IMR-90 (cell line): ENCODE measurements around the gene PPP2R2D. TPM values are rescaled to one million over a fixed set of nuclear protein-coding genes. Genes with fewer than 3 reads are reported as not detected.
A peak's percentile ranks its signal among the peaks of the same experiment; 100 is the strongest.

ENCODE experiments used
- ATAC-seq: fragments of 200-7000 bp; cut with Tn5 transposase; 2 replicates; pipeline ENCODE4 v1.9.1; 2020; ENCODE audit warnings: low read depth, mild to moderate bottlenecking, moderate library complexity
- BruUV-seq: library from RNA; stranded (reverse); fragments of 400-500 nt; replicated peaks from 2 replicates; lab custom pipeline; 2021; lab: Mats Ljungman, UMichigan
- CTCF ChIA-PET: fragments of 300-600 bp; formaldehyde crosslinking; extraction: SDS; loops from one replicate; lab custom pipeline; 2021; ENCODE audit warnings: antibody characterized with exemption; lab: Yijun Ruan, JAX
- POLR2A ChIA-PET: fragments of 300-600 bp; sonication (Branson Sonifier 250); formaldehyde crosslinking; loops from one replicate; lab custom pipeline; 2022; ENCODE audit warnings: antibody characterized with exemption; ENCODE audit not compliant: unreplicated experiment; lab: Charles Lee
- DNase-seq: peaks from one replicate; pipeline ENCODE4 v3.0.0; 2013
- H2AFZ ChIP-seq: replicated peaks from 2 replicates; pipeline ENCODE3; 2013; ENCODE audit warnings: low read length, mild to moderate bottlenecking; ENCODE audit not compliant: poor library complexity
- H2AK5ac ChIP-seq: 2 replicates; pipeline ENCODE4 v1.6.1; 2013; ENCODE audit warnings: low read depth, low read length, inconsistent platforms
- H2AK9ac ChIP-seq: replicated peaks from 2 replicates; pipeline ENCODE3; 2013; ENCODE audit warnings: mild to moderate bottlenecking, low read depth, low read length, moderate library complexity; ENCODE audit not compliant: poor library complexity
- H2BK120ac ChIP-seq: 2 replicates; pipeline ENCODE4 v1.6.1; 2013; ENCODE audit warnings: low read depth, low read length, inconsistent platforms
- H2BK15ac ChIP-seq: 3 replicates; pipeline ENCODE4 v1.6.1; 2013; ENCODE audit warnings: low read depth, low read length, inconsistent platforms
- H2BK20ac ChIP-seq: 2 replicates; pipeline ENCODE4 v1.6.1; 2013; ENCODE audit warnings: low read depth, mild to moderate bottlenecking, inconsistent platforms, low read length, moderate library complexity
- H2BK5ac ChIP-seq: 2 replicates; pipeline ENCODE4 v1.6.1; 2013; ENCODE audit warnings: mild to moderate bottlenecking, low read depth, low read length, inconsistent platforms; ENCODE audit not compliant: poor library complexity, severe bottlenecking
- H3K14ac ChIP-seq: replicated peaks from 2 replicates; pipeline ENCODE4 v1.6.1; 2013; ENCODE audit warnings: low read depth, low read length, inconsistent platforms
- H3K18ac ChIP-seq: 2 replicates; pipeline ENCODE4 v1.6.1; 2013; ENCODE audit warnings: low read depth, low read length, control low read depth
- H3K23ac ChIP-seq: 2 replicates; pipeline ENCODE4 v1.6.1; 2013; ENCODE audit warnings: low read depth, low read length, inconsistent platforms
- H3K27ac ChIP-seq: 2 replicates; pipeline ENCODE4 v1.5.1; 2013; ENCODE audit warnings: mild to moderate bottlenecking, control low read depth, low read length; ENCODE audit not compliant: insufficient read depth
- H3K27me3 ChIP-seq: 2 replicates; pipeline ENCODE4 v1.6.1; 2013; ENCODE audit warnings: low read length; ENCODE audit not compliant: control insufficient read depth, insufficient read depth
- H3K36me3 ChIP-seq: 2 replicates; pipeline ENCODE4 v1.6.1; 2013; ENCODE audit warnings: low read length, mixed read lengths; ENCODE audit not compliant: control insufficient read depth, insufficient read depth
- H3K4ac ChIP-seq: 2 replicates; pipeline ENCODE4 v1.6.1; 2013; ENCODE audit warnings: low read depth, low read length, inconsistent platforms
- H3K4me1 ChIP-seq: 2 replicates; pipeline ENCODE4 v1.6.1; 2013; ENCODE audit warnings: low read length, mixed read lengths; ENCODE audit not compliant: control insufficient read depth, insufficient read depth
- H3K4me2 ChIP-seq: 2 replicates; pipeline ENCODE4 v1.6.1; 2013; ENCODE audit warnings: low read depth, mild to moderate bottlenecking, control low read depth, low read length, moderate library complexity
- H3K4me3 ChIP-seq: 2 replicates; pipeline ENCODE4 v1.5.1; 2013; ENCODE audit warnings: low read depth, mild to moderate bottlenecking, control low read depth, low read length, moderate library complexity; ENCODE audit not compliant: insufficient read depth
- H3K56ac ChIP-seq: 2 replicates; pipeline ENCODE4 v1.6.1; 2013; ENCODE audit warnings: low read length, inconsistent platforms; ENCODE audit not compliant: insufficient read depth; ENCODE audit errors: extremely low read depth
- H3K79me1 ChIP-seq, 2 experiments: 2 replicates each; pipeline ENCODE4 v1.6.1; 2013; ENCODE audit warnings: low read length in 2 of 2, inconsistent platforms in 1 of 2, low read depth in 1 of 2
- H3K9ac ChIP-seq: 2 replicates; pipeline ENCODE4 v1.6.1; 2013; ENCODE audit warnings: low read depth, low read length, control low read depth
- H3K9me1 ChIP-seq: 2 replicates; pipeline ENCODE4 v1.6.1; 2013; ENCODE audit warnings: low read length, inconsistent platforms; ENCODE audit not compliant: insufficient read depth
- H3K9me3 ChIP-seq: 2 replicates; pipeline ENCODE4 v1.6.1; 2013; ENCODE audit warnings: low read length; ENCODE audit not compliant: control insufficient read depth, insufficient read depth
- H4K20me1 ChIP-seq: 2 replicates; pipeline ENCODE4 v1.6.1; 2013; ENCODE audit warnings: low read length, inconsistent platforms; ENCODE audit not compliant: insufficient read depth
- H4K5ac ChIP-seq: 2 replicates; pipeline ENCODE4 v1.6.1; 2013; ENCODE audit warnings: mild to moderate bottlenecking, low read depth, low read length, control low read depth
- H4K8ac ChIP-seq, 2 experiments: 2 replicates each; pipeline ENCODE4 v1.6.1; 2013; ENCODE audit warnings: low read depth in 2 of 2, low read length in 2 of 2, control low read depth in 1 of 2, inconsistent platforms in 1 of 2
- H4K91ac ChIP-seq: 2 replicates; pipeline ENCODE4 v1.6.1; 2013; ENCODE audit warnings: low read depth, low read length, inconsistent platforms; ENCODE audit not compliant: insufficient read depth
- BHLHE40 ChIP-seq: fragments of 150-350 bp; IDR thresholded peaks from 2 replicates; pipeline ENCODE4 v1.6.1; 2016; ENCODE audit warnings: mild to moderate bottlenecking, low read depth, low read length
- CEBPB ChIP-seq: IDR thresholded peaks from 2 replicates; pipeline ENCODE4 v1.6.1; 2012; ENCODE audit warnings: low read depth, low read length, improper control_type of control experiment
- CHD1 ChIP-seq: IDR thresholded peaks from 2 replicates; pipeline ENCODE4 v1.6.1; 2012; ENCODE audit warnings: low read depth, low read length, improper control_type of control experiment
- CTCF ChIP-seq: conservative IDR thresholded peaks from 2 replicates; pipeline ENCODE4 v1.5.1; 2012; ENCODE audit warnings: mild to moderate bottlenecking, low read depth, low read length, improper control_type of control experiment
- FOS ChIP-seq: fragments of 150-350 bp; IDR thresholded peaks from 2 replicates; pipeline ENCODE4 v1.6.1; 2016; ENCODE audit warnings: low read depth, low read length
- MAFK ChIP-seq: IDR thresholded peaks from 2 replicates; pipeline ENCODE4 v1.6.1; 2012; ENCODE audit warnings: low read depth, low read length, improper control_type of control experiment
- MAZ ChIP-seq: IDR thresholded peaks from 2 replicates; pipeline ENCODE4 v1.6.1; 2012; ENCODE audit warnings: low read depth, mild to moderate bottlenecking, low read length, improper control_type of control experiment, moderate library complexity, borderline replicate concordance
- MXI1 ChIP-seq: IDR thresholded peaks from 2 replicates; pipeline ENCODE4 v1.6.1; 2012; ENCODE audit warnings: low read depth, mild to moderate bottlenecking, low read length, moderate library complexity, borderline replicate concordance
- NFE2L2 ChIP-seq: fragments of 150-350 bp; IDR thresholded peaks from 2 replicates; pipeline ENCODE4 v1.6.1; 2016; ENCODE audit warnings: low read depth, mild to moderate bottlenecking, low read length
- POLR2A ChIP-seq: IDR thresholded peaks from 2 replicates; pipeline ENCODE4 v1.6.1; 2012; ENCODE audit warnings: mild to moderate bottlenecking, low read depth, low read length
- RAD21 ChIP-seq: IDR thresholded peaks from 2 replicates; pipeline ENCODE4 v1.6.1; 2012; ENCODE audit warnings: low read length, improper control_type of control experiment
- RCOR1 ChIP-seq: IDR thresholded peaks from 2 replicates; pipeline ENCODE4 v1.6.1; 2012; ENCODE audit warnings: mild to moderate bottlenecking, low read length, improper control_type of control experiment; ENCODE audit not compliant: insufficient replicate concordance
- RFX5 ChIP-seq: IDR thresholded peaks from 2 replicates; pipeline ENCODE4 v1.8.0; 2012; ENCODE audit warnings: low read depth, mild to moderate bottlenecking, low read length, moderate library complexity
- SMC3 ChIP-seq: fragments of 150-350 bp; IDR thresholded peaks from 2 replicates; pipeline ENCODE4 v1.6.1; 2016; ENCODE audit warnings: low read depth, mild to moderate bottlenecking, antibody characterized with exemption, low read length, moderate library complexity
- WGBS, 2 experiments: methylation state at CpG; one replicate each; pipeline versions ENCODE4 v1.1.5 to v1.1.7; 2013; ENCODE audit warnings: missing lambda C conversion rate in 2 of 2; ENCODE audit not compliant: insufficient read length in 1 of 2; ENCODE audit errors: extremely low coverage in 2 of 2; 5-methylcytosine and 5-hydroxymethylcytosine counted together
- dilution Hi-C: fragments of 300-500 bp; cut with HindIII; formaldehyde crosslinking; loops from one replicate; pipeline ENCODE4 v1.14.3; 2018; ENCODE audit warnings: low sequenced_read_pairs; ENCODE audit not compliant: unreplicated experiment
- in situ Hi-C: fragments of 300-500 bp; cut with MboI; formaldehyde crosslinking; loops from 3 replicates; pipeline ENCODE4 v1.14.3; 2019; ENCODE audit warnings: low sequenced_read_pairs, inconsistent platforms, mixed read lengths
- intact Hi-C: fragments of 100-400 bp; cut with micrococcal nuclease; formaldehyde crosslinking; loops from 2 replicates; pipeline ENCODE4 v1.10.0; 2022
- polyA plus RNA-seq, 3 experiments: library from polyadenylated mRNA; depleted of rRNA; stranded (reverse); fragments of >200 nt; gene quantifications; 2 replicates each; pipeline ENCODE4 v1.2.3, GENCODE V29; 2012; ENCODE audit warnings: low replicate concordance in 1 of 3
- total RNA-seq: library from RNA; depleted of rRNA; stranded (reverse); fragments of >200 nt; gene quantifications from 2 replicates; pipeline ENCODE4 v1.2.3, GENCODE V29; 2012
- TF ChIP-seq, protein P1 (sequence below): fragments of 150-350 bp; IDR thresholded peaks from 2 replicates; pipeline ENCODE4 v1.6.1; 2016; ENCODE audit warnings: low read depth, mild to moderate bottlenecking, low read length, moderate library complexity, borderline replicate concordance

Gene PPP2R2D
- total and polyA plus RNA-seq, 2 of the 4 experiments (the other 2 are of a cell fraction) = 22.8 to 23.8 TPM

DNA sequence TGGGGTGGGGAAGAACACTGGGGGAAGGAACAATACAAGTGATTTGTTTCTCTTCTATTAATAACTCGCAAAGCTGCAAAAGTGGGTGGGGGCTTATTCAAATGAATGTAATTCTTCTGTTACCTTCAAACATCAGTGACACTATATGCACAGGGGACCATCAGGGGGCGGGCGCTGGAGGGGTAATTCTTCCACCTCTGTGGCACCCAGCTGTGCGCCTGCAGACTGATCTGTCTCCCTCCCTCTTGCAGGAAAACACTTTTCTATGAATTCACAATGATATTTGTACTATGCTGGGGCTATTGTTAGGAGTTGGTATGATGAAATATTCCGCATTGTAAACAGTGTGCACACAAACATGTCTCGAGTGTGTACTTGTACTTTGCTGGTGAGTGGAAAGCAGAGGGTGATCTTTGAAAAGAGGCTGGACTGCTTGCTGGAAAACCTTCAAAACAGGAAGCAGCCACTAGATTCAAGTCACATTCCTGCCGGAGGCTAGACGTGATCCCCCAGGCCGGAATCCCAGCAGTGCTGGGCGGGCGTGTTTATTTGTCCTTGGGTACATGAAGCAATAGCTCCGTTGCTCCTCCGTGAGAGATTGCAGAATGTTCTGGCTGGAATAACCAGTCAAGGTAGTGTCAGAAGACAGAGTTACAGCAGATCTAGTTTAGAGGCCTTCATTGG, 96.7 kb downstream of the PPP2R2D start:
- Histone ChIP-seq H3K27me3 (peaks cover 2% of the 10 kb centered on the region; the same call in 1 of the 2 replicates), H3K4me3 (no peak overlapping the region), H2BK15ac (no peak overlapping the region), H2BK20ac (peak overlapping the region; percentile 28; the same call in 1 of the 2 replicates), H3K23ac (no peak overlapping the region), H3K36me3 (no peaks in the 10 kb centered on the region), H2BK5ac (peak overlapping the region; percentile 12), H2AFZ (peak overlapping the region; percentile 41), H3K9me1 (peaks cover 10% of the 10 kb centered on the region; the same call in 1 of the 2 replicates), H3K4me1 (peaks cover 18% of the 10 kb centered on the region), H3K18ac (peak overlapping the region; percentile 42; the same call in 1 of the 2 replicates), H3K27ac (peak overlapping the region; percentile 51; the same call in 1 of the 2 replicates), H4K5ac (no peak overlapping the region; the same call in 1 of the 2 replicates), H3K14ac (no peak overlapping the region), H4K20me1 (no peaks in the 10 kb centered on the region), H3K9ac (no peak overlapping the region; the same call in 1 of the 2 replicates), H2AK9ac (no peak overlapping the region), H3K4me2 (peak overlapping the region; percentile 38), H2AK5ac (no peak overlapping the region), H4K91ac (peak overlapping the region; percentile 17; the same call in 1 of the 2 replicates), H3K4ac (peak overlapping the region; percentile 48; the same call in 1 of the 2 replicates), H3K79me1 (no peaks in the 10 kb centered on the region), H3K56ac (0 out of 2 replicates have a peak overlapping the region, but pooled peaks have one; percentile 7), H4K8ac (peak overlapping the region in 1 of 2 experiments; percentile 42; a peak in 2 of 4 replicates), H3K9me3 (no peaks in the 10 kb centered on the region), H2BK120ac (peak overlapping the region; percentile 50)
- BruUV-seq = no TSS peak
- DNase-seq (peak; percentile 90), ATAC-seq (peak; percentile 95)
- dilution Hi-C loops (no loop called here), intact Hi-C loops (loop anchor here (1.0 kb wide), 1 partner anchor 13 kb away; no protein-coding TSS in a partner anchor), in situ Hi-C loops (no loop called here)
- ChIA-PET POLR2A (interaction anchor here (0.6 kb wide), 1 partner anchor 160 kb away, joined by 3 read pairs; no protein-coding TSS in a partner anchor), CTCF (interaction anchor here (0.6 to 1.3 kb wide), 3 partner anchors 17 to 146 kb away, joined by 3 to 6 read pairs (median 4); no protein-coding TSS in a partner anchor)
- WGBS, 2 experiments = 0% methylated on average over 4 of the region's 13 CpGs; no CpG with 5 or more reads in 1 of the 2 experiments
- TF ChIP-seq NFE2L2 (no peak), CEBPB (peak; percentile 99), FOS (peak; percentile 41; the same call in 1 of the 2 replicates), MAZ (peak; percentile 66; the same call in 1 of the 2 replicates), CTCF (no peak), MAFK (no peak), RFX5 (no peak), MXI1 (peak; percentile 70; the same call in 1 of the 2 replicates), POLR2A (no peak), SMC3 (no peak), CHD1 (no peak), BHLHE40 (peak; percentile 75), RCOR1 (peak; percentile 47), RAD21 (peak; percentile 23)
- TF ChIP-seq, protein P1, sequence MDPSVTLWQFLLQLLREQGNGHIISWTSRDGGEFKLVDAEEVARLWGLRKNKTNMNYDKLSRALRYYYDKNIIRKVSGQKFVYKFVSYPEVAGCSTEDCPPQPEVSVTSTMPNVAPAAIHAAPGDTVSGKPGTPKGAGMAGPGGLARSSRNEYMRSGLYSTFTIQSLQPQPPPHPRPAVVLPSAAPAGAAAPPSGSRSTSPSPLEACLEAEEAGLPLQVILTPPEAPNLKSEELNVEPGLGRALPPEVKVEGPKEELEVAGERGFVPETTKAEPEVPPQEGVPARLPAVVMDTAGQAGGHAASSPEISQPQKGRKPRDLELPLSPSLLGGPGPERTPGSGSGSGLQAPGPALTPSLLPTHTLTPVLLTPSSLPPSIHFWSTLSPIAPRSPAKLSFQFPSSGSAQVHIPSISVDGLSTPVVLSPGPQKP = no peak
